A549 (cell line): ENCODE results near the gene TP53BP2. TPM values are rescaled to one million over a fixed set of nuclear protein-coding genes. Genes with fewer than 3 reads are reported as not detected.
"Not testable (repeated sequence)": the region's sequence is repeated elsewhere in the genome, so short reads cannot be mapped to it uniquely, and the experiment has no call there.

Experiments
- ATAC-seq, 2 experiments: fragments of 200-7000 bp in 1 of 2; fragments of >200 bp in 1 of 2; cut with Nextera tagmentation in 1 of 2; cut with Tn5 transposase in 1 of 2; 3 replicates each; pipeline versions ENCODE4 v1.8.0 to v1.9.1; 2018 to 2020; ENCODE audit warnings: mild to moderate bottlenecking in 1 of 2, moderate library complexity in 1 of 2
- CTCF ChIA-PET: fragments of 300-600 bp; sonication (Branson Sonifier 250); formaldehyde crosslinking; extraction: SDS; loops from one replicate; lab custom pipeline; 2021; ENCODE audit warnings: antibody characterized with exemption, inconsistent platforms; lab: Yijun Ruan, JAX
- POLR2A ChIA-PET: fragments of 350-600 bp; formaldehyde crosslinking; extraction: SDS; loops from one replicate; lab custom pipeline; 2021; ENCODE audit warnings: antibody characterized with exemption, inconsistent platforms; lab: Yijun Ruan, JAX
- DNase-seq, 2 experiments: peaks; one replicate each; pipeline versions ENCODE4 v3.0.0 to v3.0.0-alpha.2; 2011 to 2016; ENCODE audit warnings: low read depth in 1 of 2, low spot score in 1 of 2
- FAIRE-seq: peaks from 2 replicates; lab custom pipeline; 2011; peaks lifted over from hg19 to GRCh38; lab: Jason Lieb, UNC
- H3K27ac ChIP-seq, 2 experiments: fragments of >200 bp; sonication (Bioruptor Twin); formaldehyde crosslinking; 3 replicates each; pipeline ENCODE4 v1.5.1; 2016 to 2017
- H3K4me1 ChIP-seq: fragments of >200 bp; sonication (Bioruptor Twin); formaldehyde crosslinking; 3 replicates; pipeline ENCODE4 v1.6.1; 2016
- H3K4me2 ChIP-seq: fragments of >200 bp; sonication (Bioruptor Twin); formaldehyde crosslinking; 3 replicates; pipeline ENCODE4 v1.6.1; 2016
- H3K4me3 ChIP-seq: fragments of >200 bp; sonication (Bioruptor Twin); formaldehyde crosslinking; 3 replicates; pipeline ENCODE4 v1.5.1; 2016
- H3K9me3 ChIP-seq: fragments of >200 bp; sonication (Bioruptor Twin); formaldehyde crosslinking; 3 replicates; pipeline ENCODE4 v1.6.1; 2016
- BHLHE40 ChIP-seq: IDR thresholded peaks from 2 replicates; pipeline ENCODE4 v1.6.1; 2012; ENCODE audit warnings: low read depth, low read length, inconsistent platforms
- CEBPB ChIP-seq, 2 experiments: fragments of >200 bp in 1 of 2; sonication (Bioruptor Twin) in 1 of 2; formaldehyde crosslinking in 1 of 2; IDR thresholded peaks; 2 replicates each; pipeline ENCODE4 v1.6.1; 2012 to 2016
- FOSL2 ChIP-seq, 2 experiments: fragments of 450-650 bp in 1 of 2; fragments of >200 bp in 1 of 2; sonication (Bioruptor Twin) in 1 of 2; formaldehyde crosslinking; IDR thresholded peaks; 2 replicates each; pipeline versions ENCODE4 v1.5.0 to v1.6.1; 2016 to 2020; ENCODE audit warnings: mild to moderate bottlenecking in 1 of 2, moderate library complexity in 1 of 2
- HEYL ChIP-seq: fragments of 250-450 bp; sonication (Bioruptor Pico); IDR thresholded peaks from 2 replicates; pipeline ENCODE4 v1.8.0; 2021; ENCODE audit warnings: mild to moderate bottlenecking, moderate library complexity
- HOXB13 ChIP-seq: fragments of 250-450 bp; sonication (Bioruptor Pico); IDR thresholded peaks from 2 replicates; pipeline ENCODE4 v1.5.0; 2020; ENCODE audit warnings: low read depth, mild to moderate bottlenecking, moderate library complexity
- HOXB5 ChIP-seq: fragments of 250-450 bp; sonication (Bioruptor Pico); IDR thresholded peaks from 2 replicates; pipeline ENCODE4 v1.5.0; 2020; ENCODE audit warnings: mild to moderate bottlenecking, moderate library complexity
- JUN ChIP-seq, 2 experiments: fragments of >200 bp; sonication (Bioruptor Twin); formaldehyde crosslinking; IDR thresholded peaks; 2 replicates in 1 of 2; 3 replicates in 1 of 2; pipeline ENCODE4 v1.6.1; 2016 to 2017
- JUNB ChIP-seq: fragments of >200 bp; sonication (Bioruptor Twin); formaldehyde crosslinking; IDR thresholded peaks from 2 replicates; pipeline ENCODE4 v1.6.1; 2016
- MAFK ChIP-seq: fragments of 450-650 bp; IDR thresholded peaks from 2 replicates; pipeline ENCODE4 v1.6.1; 2014; ENCODE audit not compliant: partially characterized antibody
- NFE2L2 ChIP-seq: fragments of 150-350 bp; conservative IDR thresholded peaks from 2 replicates; pipeline ENCODE4 v1.6.1; 2014; ENCODE audit warnings: low read length
- POLR2AphosphoS2 ChIP-seq: conservative IDR thresholded peaks from 2 replicates; pipeline ENCODE4 v1.6.1; 2012; ENCODE audit warnings: low read length, improper control_type of control experiment, inconsistent platforms
- RARB ChIP-seq: fragments of 250-450 bp; sonication (Bioruptor Pico); IDR thresholded peaks from 2 replicates; pipeline ENCODE4 v1.8.0; 2021; ENCODE audit warnings: mild to moderate bottlenecking, moderate library complexity
- RCOR1 ChIP-seq: fragments of 150-350 bp; IDR thresholded peaks from 2 replicates; pipeline ENCODE4 v1.6.1; 2014; ENCODE audit warnings: antibody characterized with exemption, low read length, low read depth
- TP53 ChIP-seq: fragments of 250-450 bp; sonication (Bioruptor Pico); IDR thresholded peaks from 2 replicates; pipeline ENCODE4 v1.5.0; 2021; ENCODE audit warnings: mild to moderate bottlenecking, moderate library complexity
- WGBS: methylation state at CpG from one replicate; pipeline ENCODE4 v1.1.6; 2017; ENCODE audit errors: missing lambda C conversion rate; 5-methylcytosine and 5-hydroxymethylcytosine counted together
- polyA plus RNA-seq, 4 experiments: library from polyadenylated mRNA; depleted of rRNA in 3 of 4; stranded (reverse); fragments of >200 nt; fragmentation: RNase III in 1 of 4; extraction: RNeasy Plus Mini Kit Qiagen cat#74134 plus additional on column Dnase treatment in 1 of 4; gene quantifications; 2 replicates in 3 of 4; 3 replicates in 1 of 4; pipeline ENCODE4 v1.2.3, GENCODE V29; 2011 to 2017
- TF ChIP-seq, protein P1 (sequence below): IDR thresholded peaks from 2 replicates; pipeline ENCODE4 v1.6.1; 2012
- TF ChIP-seq, protein P2 (sequence below): IDR thresholded peaks from 2 replicates; pipeline ENCODE4 v1.6.1; 2012
- TF ChIP-seq, protein P3 (sequence below): fragments of >200 bp; sonication (Bioruptor Twin); formaldehyde crosslinking; IDR thresholded peaks from 3 replicates; pipeline ENCODE4 v1.5.1; 2016

Gene TP53BP2
- polyA plus RNA-seq, 2 of the 4 experiments (the other 2 are of a cell fraction): 14.0 to 33.5 TPM

GRCh38 chr1:223890494-223890893 is 44.7 kb upstream of the TP53BP2 start:
- WGBS: 67% methylated on average over 5 of the region's 7 CpGs
- H3K4me2 ChIP-seq, H3K27ac ChIP-seq, POLR2A ChIA-PET, FAIRE-seq, ATAC-seq, DNase-seq, H3K9me3 ChIP-seq, CTCF ChIA-PET, H3K4me3 ChIP-seq: not testable (repeated sequence)
- H3K4me1 ChIP-seq: peaks cover 16% of the 10 kb centered on the region

DNA sequence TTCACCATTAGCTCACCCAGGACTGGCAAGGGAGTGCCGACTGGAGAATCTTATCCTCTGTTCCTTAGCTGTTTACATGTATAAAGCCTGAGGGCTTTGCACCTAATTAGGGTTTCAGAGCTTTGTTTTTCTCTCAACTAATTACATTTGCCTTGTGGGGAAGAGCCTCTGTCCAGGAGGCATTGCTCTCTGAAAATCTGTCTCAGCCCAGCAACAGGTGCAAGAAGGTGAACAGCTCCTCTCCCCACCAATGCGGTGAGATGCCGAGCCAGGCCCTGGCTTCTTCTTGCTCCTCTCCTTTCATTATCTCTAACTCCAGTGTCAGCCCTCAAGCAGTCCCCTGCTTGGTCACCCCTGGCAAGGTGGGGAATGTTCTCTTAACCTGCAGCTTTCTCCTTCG is 43.6 kb upstream of the TP53BP2 start:
- CTCF ChIA-PET: interaction anchor here (0.6 to 2.5 kb wide), 2 partner anchors 78 to 254 kb away, joined by 4 to 11 read pairs; no protein-coding TSS in a partner anchor
- H3K27ac ChIP-seq, ATAC-seq: not testable (repeated sequence)

DNA sequence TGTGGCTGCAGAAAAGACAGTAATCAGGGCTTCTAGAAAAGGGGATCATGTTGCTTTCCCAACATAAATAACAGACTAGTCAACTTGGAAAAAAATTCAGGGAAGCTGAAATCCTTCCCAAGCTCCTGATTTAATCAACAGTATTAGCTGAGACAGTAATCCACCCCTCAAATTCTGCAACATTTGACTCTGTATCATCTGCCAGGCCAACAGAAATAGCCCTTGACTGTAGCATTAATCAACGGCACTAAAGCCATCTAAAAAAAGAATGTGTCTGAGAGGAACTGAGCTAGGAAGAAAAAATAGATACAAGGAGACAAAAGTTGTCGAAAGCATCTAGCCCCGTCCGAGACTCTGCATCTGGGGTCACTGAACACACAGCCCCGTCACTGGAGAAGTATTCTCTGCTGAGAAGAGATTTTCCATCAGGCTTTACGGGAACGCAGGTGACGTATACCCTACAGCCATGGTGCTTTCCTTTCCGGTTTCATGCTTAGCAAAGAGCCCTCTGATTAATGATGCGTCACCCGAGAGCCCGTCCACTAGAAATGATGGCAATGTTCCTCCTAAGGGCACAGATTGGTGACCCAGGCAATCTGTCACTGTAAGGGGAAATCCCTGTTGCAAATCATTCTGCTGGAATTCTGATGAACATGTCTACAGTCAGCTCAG is 42.1 kb upstream of the TP53BP2 start:
- 4% methylated on average over 12 of the region's 12 CpGs for WGBS
- H3K9me3 ChIP-seq: no peaks in the 10 kb centered on the region
- peak; percentile 78 to 89 for DNase-seq
- 0 out of 3 replicates have a peak overlapping the region, but pooled peaks have one; percentile 2 for H3K4me3 ChIP-seq
- ChIA-PET POLR2A (interaction anchor here (3.1 kb wide), 1 partner anchor 42 kb away, joined by 24 read pairs; the partner anchor contains the start of gene TP53BP2), CTCF (interaction anchor here (0.6 to 2.5 kb wide), 5 partner anchors 42 to 158 kb away, joined by 3 to 11 read pairs (median 4); partner anchors contain the start of gene TP53BP2)
- TF ChIP-seq RCOR1 (no peak), HOXB13 (CRISPR knock-in tag) (no peak), JUN (IDR thresholded peaks at IDR 0.05) (peak in 1 of 2 experiments; percentile 40; a peak in 2 of 5 replicates), MAFK (peak; percentile 62), JUNB (peak; percentile 24; the same call in 1 of the 2 replicates), CEBPB (IDR thresholded peaks at IDR 0.05) (peak in 1 of 2 experiments; percentile 45; a peak in 1 of 4 replicates), FOSL2 (IDR thresholded peaks at IDR 0.05) (0 out of 2 replicates have a peak, but pooled peaks have one; percentile 9), FOSL2 (CRISPR knock-in tag; IDR thresholded peaks at IDR 0.05) (peak; percentile 92), HOXB5 (peak; percentile 90)
- TF ChIP-seq, protein P1, sequence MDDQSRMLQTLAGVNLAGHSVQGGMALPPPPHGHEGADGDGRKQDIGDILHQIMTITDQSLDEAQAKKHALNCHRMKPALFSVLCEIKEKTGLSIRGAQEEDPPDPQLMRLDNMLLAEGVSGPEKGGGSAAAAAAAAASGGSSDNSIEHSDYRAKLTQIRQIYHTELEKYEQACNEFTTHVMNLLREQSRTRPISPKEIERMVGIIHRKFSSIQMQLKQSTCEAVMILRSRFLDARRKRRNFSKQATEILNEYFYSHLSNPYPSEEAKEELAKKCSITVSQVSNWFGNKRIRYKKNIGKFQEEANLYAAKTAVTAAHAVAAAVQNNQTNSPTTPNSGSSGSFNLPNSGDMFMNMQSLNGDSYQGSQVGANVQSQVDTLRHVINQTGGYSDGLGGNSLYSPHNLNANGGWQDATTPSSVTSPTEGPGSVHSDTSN: peak; percentile 86
- TF ChIP-seq, protein P2, sequence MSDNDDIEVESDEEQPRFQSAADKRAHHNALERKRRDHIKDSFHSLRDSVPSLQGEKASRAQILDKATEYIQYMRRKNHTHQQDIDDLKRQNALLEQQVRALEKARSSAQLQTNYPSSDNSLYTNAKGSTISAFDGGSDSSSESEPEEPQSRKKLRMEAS: peak; percentile 19; the same call in 1 of the 2 replicates
- TF ChIP-seq, all 56 proteins: peak for 8
- Histone ChIP-seq H3K27ac (peak overlapping the region; percentile 52 to 77), H3K4me2 (peak overlapping the region; percentile 64), H3K4me1 (peaks cover 16% of the 10 kb centered on the region)
- peak; percentile 97 to 100 for ATAC-seq
- no peak for FAIRE-seq

More for the DNA sequence above, 43.6 kb upstream of the TP53BP2 start:
- WGBS: 94% methylated on average over 4 of the region's 4 CpGs
- POLR2A ChIA-PET, DNase-seq, H3K4me2 ChIP-seq, H3K9me3 ChIP-seq, FAIRE-seq, H3K4me3 ChIP-seq: not testable (repeated sequence)
- peaks cover 16% of the 10 kb centered on the region for H3K4me1 ChIP-seq

DNA sequence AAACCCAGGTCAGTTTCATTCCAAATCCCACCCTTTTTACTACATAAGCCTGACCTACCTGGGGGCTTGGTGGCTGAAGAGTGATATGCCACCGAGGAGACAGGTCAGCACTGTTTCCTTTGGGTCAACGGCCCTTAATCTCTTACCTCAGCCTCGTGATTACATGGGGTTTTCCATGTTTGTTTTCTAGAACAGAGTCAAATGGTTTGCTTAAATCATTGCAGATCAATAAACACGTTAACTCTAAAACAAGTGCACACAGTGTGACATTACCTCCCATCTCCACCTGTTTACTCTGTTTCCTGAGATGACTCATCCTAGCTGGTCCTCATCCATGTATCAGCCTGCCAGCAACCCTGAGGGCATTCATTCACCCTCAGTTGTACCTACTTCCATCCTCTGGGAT is 40.8 kb upstream of the TP53BP2 start:
- ChIA-PET POLR2A (interaction anchor here (3.1 kb wide), 1 partner anchor 41 kb away, joined by 24 read pairs; the partner anchor contains the start of gene TP53BP2), CTCF (interaction anchor here (1.6 kb wide), 1 partner anchor 41 kb away, joined by 8 read pairs; the partner anchor contains the start of gene TP53BP2)
- peaks cover 16% of the 10 kb centered on the region for H3K4me1 ChIP-seq
- ATAC-seq: no peak
- no peak for FAIRE-seq
- H3K4me3 ChIP-seq: no peak overlapping the region
- no peak for TF ChIP-seq RARB (CRISPR knock-in tag)
- TF ChIP-seq BHLHE40: no peak
- no peak for TF ChIP-seq POLR2AphosphoS2
- TF ChIP-seq TP53 (CRISPR knock-in tag): no peak
- TF ChIP-seq, protein P3, sequence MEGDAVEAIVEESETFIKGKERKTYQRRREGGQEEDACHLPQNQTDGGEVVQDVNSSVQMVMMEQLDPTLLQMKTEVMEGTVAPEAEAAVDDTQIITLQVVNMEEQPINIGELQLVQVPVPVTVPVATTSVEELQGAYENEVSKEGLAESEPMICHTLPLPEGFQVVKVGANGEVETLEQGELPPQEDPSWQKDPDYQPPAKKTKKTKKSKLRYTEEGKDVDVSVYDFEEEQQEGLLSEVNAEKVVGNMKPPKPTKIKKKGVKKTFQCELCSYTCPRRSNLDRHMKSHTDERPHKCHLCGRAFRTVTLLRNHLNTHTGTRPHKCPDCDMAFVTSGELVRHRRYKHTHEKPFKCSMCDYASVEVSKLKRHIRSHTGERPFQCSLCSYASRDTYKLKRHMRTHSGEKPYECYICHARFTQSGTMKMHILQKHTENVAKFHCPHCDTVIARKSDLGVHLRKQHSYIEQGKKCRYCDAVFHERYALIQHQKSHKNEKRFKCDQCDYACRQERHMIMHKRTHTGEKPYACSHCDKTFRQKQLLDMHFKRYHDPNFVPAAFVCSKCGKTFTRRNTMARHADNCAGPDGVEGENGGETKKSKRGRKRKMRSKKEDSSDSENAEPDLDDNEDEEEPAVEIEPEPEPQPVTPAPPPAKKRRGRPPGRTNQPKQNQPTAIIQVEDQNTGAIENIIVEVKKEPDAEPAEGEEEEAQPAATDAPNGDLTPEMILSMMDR: no peak
- no peak for TF ChIP-seq NFE2L2
- no peak for TF ChIP-seq HEYL (CRISPR knock-in tag)
- no peak for TF ChIP-seq JUN (IDR thresholded peaks at IDR 0.05)
- no peak for TF ChIP-seq FOSL2 (IDR thresholded peaks at IDR 0.05)
- 0 out of 2 replicates have a peak, but pooled peaks have one; percentile 20 for TF ChIP-seq FOSL2 (CRISPR knock-in tag; IDR thresholded peaks at IDR 0.05)
- WGBS: 49% methylated on average over 4 of the region's 4 CpGs
- H3K27ac ChIP-seq: no peak overlapping the region
- H3K9me3 ChIP-seq: no peaks in the 10 kb centered on the region
- DNase-seq: no peak
- H3K4me2 ChIP-seq: no peak overlapping the region
